Measurements from ENCODE around the gene DGCR2. TPM values are rescaled to one million over a fixed set of nuclear protein-coding genes. Genes with fewer than 3 reads are reported as not detected.

Gene DGCR2
- total and polyA plus RNA-seq, 5 experiments from 2014 or later: 29.5 to 66.6 (median 61.8) TPM

GRCh38 chr22:19111140-19111539 lies 11.1 kb downstream of the DGCR2 start:
- peak overlapping the region; percentile 12 to 82 (median 55) for H3K4me3 Mint-ChIP-seq
- H3K36me3 Mint-ChIP-seq: peaks cover 0 to 10% (median 0%) of the 10 kb centered on the region in 3 donors
- no peak for ATAC-seq
- H3K4me1 Mint-ChIP-seq: peaks cover 59 to 87% (median 80%) of the 10 kb centered on the region in 4 donors
- H3K27ac Mint-ChIP-seq: peak overlapping the region; percentile 90 to 99 (median 94)
- POLR2A ChIA-PET: interaction anchor here (0.6 to 9.3 kb wide), 10 partner anchors 11 to 519 kb away, joined by 3 to 112 read pairs (median 4); partner anchors contain the start of genes CDC45, DGCR2, ESS2 and SLC25A1
- no peaks in the 10 kb centered on the region for H3K27me3 Mint-ChIP-seq
- no peaks in the 10 kb centered on the region for H3K9me3 Mint-ChIP-seq
- DNase-seq: no peak

DNA sequence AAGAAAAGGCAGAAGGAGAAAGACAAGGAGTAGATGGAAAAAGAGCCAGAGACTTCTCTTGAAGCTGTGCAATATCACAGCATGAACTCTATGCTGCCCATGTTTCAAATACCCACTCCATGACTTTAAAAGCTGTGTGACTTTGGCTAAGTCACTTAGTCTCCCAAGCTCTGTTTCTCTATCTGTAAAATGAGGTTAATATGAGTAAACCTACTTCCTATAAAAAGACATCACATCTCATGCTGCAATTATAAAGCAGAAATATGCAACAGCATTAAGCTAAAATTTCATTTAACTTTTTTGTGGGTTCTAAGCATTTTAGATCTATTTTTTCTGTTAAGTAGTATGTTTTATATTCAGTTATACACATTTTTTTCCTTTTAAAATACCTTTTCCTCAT lies 11.6 kb downstream of the DGCR2 start:
- Mint-ChIP-seq H3K36me3 (peaks cover 0 to 6% (median 0%) of the 10 kb centered on the region in 3 donors), H3K27me3 (no peaks in the 10 kb centered on the region), H3K9me3 (no peaks in the 10 kb centered on the region), H3K27ac (peak overlapping the region; percentile 91 to 99 (median 96)), H3K4me1 (peaks cover 58 to 87% (median 80%) of the 10 kb centered on the region in 4 donors), H3K4me3 (peak overlapping the region; percentile 12 to 82 (median 55))
- ATAC-seq (no peak), DNase-seq (no peak)
- POLR2A ChIA-PET: interaction anchor here (0.6 to 9.3 kb wide), 10 partner anchors 10 to 487 kb away, joined by 3 to 112 read pairs (median 4); partner anchors contain the start of genes CDC45, DGCR2, ESS2 and SLC25A1

GRCh38 chr22:19110064-19110458 lies 12.2 kb downstream of the DGCR2 start:
- H3K4me3 Mint-ChIP-seq: peak overlapping the region; percentile 63 to 88 (median 84)
- ATAC-seq (peak; percentile 8), DNase-seq (no peak)
- no peaks in the 10 kb centered on the region for H3K27me3 Mint-ChIP-seq
- H3K27ac Mint-ChIP-seq: peak overlapping the region; percentile 93 to 99 (median 97)
- H3K36me3 Mint-ChIP-seq: peaks cover 0 to 6% (median 0%) of the 10 kb centered on the region in 3 donors
- POLR2A ChIA-PET: interaction anchor here (0.8 to 9.3 kb wide), 6 partner anchors 9 to 487 kb away, joined by 3 to 112 read pairs (median 4); partner anchors contain the start of genes DGCR2, ESS2 and SLC25A1
- H3K4me1 Mint-ChIP-seq: peaks cover 53 to 85% (median 76%) of the 10 kb centered on the region in 4 donors
- H3K9me3 Mint-ChIP-seq: no peaks in the 10 kb centered on the region

- H3K27me3 Mint-ChIP-seq: no peaks in the 10 kb centered on the region
- POLR2A ChIA-PET: interaction anchor here (0.8 to 9.3 kb wide), 5 partner anchors 9 to 488 kb away, joined by 3 to 112 read pairs (median 5); partner anchors contain the start of genes DGCR2, ESS2 and SLC25A1
- peaks cover 47 to 81% (median 73%) of the 10 kb centered on the region in 4 donors for H3K4me1 Mint-ChIP-seq
- peak; percentile 24 to 86 (median 64) for DNase-seq
- no peaks in the 10 kb centered on the region for H3K9me3 Mint-ChIP-seq
- peak overlapping the region; percentile 63 to 88 (median 84) for H3K4me3 Mint-ChIP-seq
- peak; percentile 87 to 89 for ATAC-seq
- H3K27ac Mint-ChIP-seq: peak overlapping the region; percentile 93 to 99 (median 97)
- H3K36me3 Mint-ChIP-seq: peaks cover 0 to 2% (median 0%) of the 10 kb centered on the region in 3 donors
Measured at GRCh38 chr22:19109198-19110063, 12.8 kb downstream of the DGCR2 start.

DNA sequence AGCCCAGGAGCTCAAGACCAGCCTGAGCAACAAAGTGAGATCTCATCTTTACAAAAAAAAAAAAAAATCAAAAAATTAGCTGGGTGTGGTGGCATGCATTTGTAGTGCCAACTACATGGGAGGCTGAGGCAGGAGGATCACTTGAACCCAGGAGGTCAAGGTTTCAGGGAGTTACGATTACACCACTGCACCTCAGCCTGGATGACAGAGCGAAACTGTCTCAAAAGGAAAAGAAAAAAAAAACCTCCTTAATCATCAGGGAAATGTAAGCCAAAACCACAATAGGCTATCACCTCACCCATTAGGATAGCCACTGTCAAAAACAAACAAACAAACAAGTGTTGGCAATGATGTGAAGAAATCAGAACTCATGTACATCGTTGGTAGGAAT lies 13.4 kb downstream of the DGCR2 start:
- POLR2A ChIA-PET: interaction anchor here (1.0 to 9.3 kb wide), 3 partner anchors 14 to 70 kb away, joined by 3 to 112 read pairs (median 4); partner anchors contain the start of genes DGCR2 and ESS2
- Mint-ChIP-seq H3K36me3 (peaks cover 0 to 2% (median 0%) of the 10 kb centered on the region in 3 donors), H3K9me3 (no peaks in the 10 kb centered on the region), H3K27me3 (no peaks in the 10 kb centered on the region), H3K27ac (peak overlapping the region; percentile 93 to 99 (median 97)), H3K4me1 (peaks cover 45 to 80% (median 72%) of the 10 kb centered on the region in 4 donors), H3K4me3 (peak overlapping the region in 8 of 10 donors; percentile 57 to 88 (median 84))
- DNase-seq (no peak), ATAC-seq (no peak)

- DNase-seq (no peak), ATAC-seq (no peak)
- H3K36me3 Mint-ChIP-seq: peaks cover 0 to under 1% (median 0%) of the 10 kb centered on the region in 3 donors
- POLR2A ChIA-PET: interaction anchor here (0.6 to 9.3 kb wide), 5 partner anchors 15 to 324 kb away, joined by 3 to 112 read pairs (median 4); partner anchors contain the start of genes DGCR2, ESS2, HIRA and MRPL40
- H3K4me3 Mint-ChIP-seq: peak overlapping the region in 7 of 10 donors; percentile 1 to 66 (median 49)
- peaks cover 45 to 78% (median 73%) of the 10 kb centered on the region in 4 donors for H3K4me1 Mint-ChIP-seq
- no peaks in the 10 kb centered on the region for H3K9me3 Mint-ChIP-seq
- H3K27me3 Mint-ChIP-seq: no peaks in the 10 kb centered on the region
- H3K27ac Mint-ChIP-seq: peak overlapping the region; percentile 93 to 99 (median 97)
Measured at GRCh38 chr22:19107730-19108074, 14.5 kb downstream of the DGCR2 start.

GRCh38 chr22:19106886-19107729 lies 15.1 kb downstream of the DGCR2 start:
- DNase-seq: no peak
- no peak for ATAC-seq
- peak overlapping the region in 8 of 10 donors; percentile 1 to 61 (median 48) for H3K4me3 Mint-ChIP-seq
- peak overlapping the region; percentile 93 to 99 (median 97) for H3K27ac Mint-ChIP-seq
- POLR2A ChIA-PET: interaction anchor here (0.6 to 9.3 kb wide), 3 partner anchors 15 to 1945 kb away, joined by 3 to 112 read pairs (median 5); partner anchors contain the start of genes DGCR2, HIRA and MRPL40
- H3K36me3 Mint-ChIP-seq: peaks cover 0 to 3% (median 0%) of the 10 kb centered on the region in 3 donors
- H3K27me3 Mint-ChIP-seq: no peaks in the 10 kb centered on the region
- no peaks in the 10 kb centered on the region for H3K9me3 Mint-ChIP-seq
- H3K4me1 Mint-ChIP-seq: peaks cover 43 to 78% (median 70%) of the 10 kb centered on the region in 4 donors

DNA sequence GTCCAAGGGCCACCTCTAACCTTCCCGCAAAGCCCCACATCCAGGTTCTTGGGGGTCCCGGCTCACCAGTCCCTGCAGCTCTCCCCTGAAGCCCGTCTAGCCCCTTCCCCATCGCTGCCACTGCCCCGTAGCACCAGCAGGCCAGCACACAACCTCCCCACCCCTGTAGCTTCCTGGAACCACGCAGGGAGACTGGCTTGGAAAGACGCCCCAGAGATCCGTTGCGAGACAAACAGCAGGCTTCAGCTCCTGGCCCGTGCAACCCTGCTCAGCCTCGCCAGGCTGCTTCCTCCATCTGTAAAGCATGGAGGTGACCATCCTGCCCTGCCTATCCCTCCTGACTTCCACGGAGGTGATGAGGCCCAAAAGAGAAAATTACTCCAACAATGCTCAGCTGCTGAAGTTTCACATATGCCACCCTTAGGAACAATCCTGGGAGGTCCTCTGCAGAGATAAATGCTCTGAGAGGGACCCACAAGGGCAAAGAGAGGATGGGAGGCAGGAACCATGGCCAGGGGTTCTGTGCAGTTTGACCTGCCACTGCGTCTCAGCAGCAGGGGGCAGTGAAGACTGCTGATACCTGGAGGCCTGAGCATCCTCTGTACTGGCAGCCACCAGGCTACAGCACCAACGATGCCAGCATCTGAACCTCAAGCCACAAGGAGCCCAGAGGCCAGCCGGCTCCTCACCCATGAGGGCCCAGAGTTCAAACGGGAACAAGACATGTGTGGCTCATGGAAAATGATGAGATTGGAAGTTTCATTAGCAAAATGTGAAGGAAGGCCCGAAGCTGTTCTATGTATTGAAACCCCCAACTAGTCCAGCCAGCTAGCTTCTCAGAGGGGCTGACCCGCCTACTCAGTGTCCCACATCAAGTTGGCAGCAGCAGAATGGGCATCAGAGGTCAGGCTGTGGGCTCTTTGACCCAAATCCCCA lies 16.1 kb downstream of the DGCR2 start:
- Mint-ChIP-seq H3K9me3 (no peaks in the 10 kb centered on the region), H3K27me3 (no peaks in the 10 kb centered on the region), H3K4me3 (peak overlapping the region in 9 of 10 donors; percentile 10 to 79 (median 63)), H3K4me1 (peaks cover 44 to 79% (median 69%) of the 10 kb centered on the region in 4 donors), H3K36me3 (peaks cover 0 to 10% (median 0%) of the 10 kb centered on the region in 3 donors), H3K27ac (peak overlapping the region; percentile 93 to 99 (median 97))
- ATAC-seq: peak; percentile 45 to 58
- POLR2A ChIA-PET: interaction anchor here (0.6 to 9.3 kb wide), 2 partner anchors 16 to 1946 kb away, joined by 3 to 112 read pairs; partner anchors contain the start of gene DGCR2
- DNase-seq: peak; percentile 41 to 79 (median 60)

DNA sequence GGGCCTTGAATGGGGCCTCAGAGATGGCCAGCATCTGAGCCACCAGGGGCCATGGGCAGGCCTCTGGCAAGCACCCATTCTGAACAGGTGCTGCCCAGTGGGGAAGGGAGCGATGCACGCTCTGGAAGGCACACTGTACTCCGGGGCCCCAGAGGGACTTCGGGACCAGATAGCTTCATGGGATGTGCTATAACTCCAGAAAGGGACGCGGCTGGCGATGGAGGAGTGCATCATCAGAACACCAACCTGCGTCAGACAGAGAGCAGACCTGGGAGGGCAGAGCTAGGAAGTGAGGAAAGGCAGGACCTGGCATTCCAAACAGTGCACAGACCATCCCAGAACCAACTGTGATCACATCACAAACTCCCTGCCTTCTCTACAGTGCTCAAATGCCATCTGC lies 16.8 kb downstream of the DGCR2 start:
- H3K4me1 Mint-ChIP-seq: peaks cover 41 to 75% (median 64%) of the 10 kb centered on the region in 4 donors
- no peaks in the 10 kb centered on the region for H3K9me3 Mint-ChIP-seq
- H3K27ac Mint-ChIP-seq: peak overlapping the region in 5 of 10 donors; percentile 14 to 97 (median 82)
- H3K27me3 Mint-ChIP-seq: no peaks in the 10 kb centered on the region
- ATAC-seq (no peak), DNase-seq (no peak)
- H3K36me3 Mint-ChIP-seq: peaks cover 0 to 15% (median 0%) of the 10 kb centered on the region in 3 donors
- POLR2A ChIA-PET: interaction anchor here (9.3 kb wide), 1 partner anchor 17 kb away, joined by 112 read pairs; the partner anchor contains the start of gene DGCR2
- no peak overlapping the region for H3K4me3 Mint-ChIP-seq

GRCh38 chr22:19103880-19104821 lies 18.1 kb downstream of the DGCR2 start:
- peak overlapping the region in 7 of 10 donors; percentile 6 to 80 (median 33) for H3K27ac Mint-ChIP-seq
- POLR2A ChIA-PET: interaction anchor here (9.3 kb wide), 1 partner anchor 18 kb away, joined by 112 read pairs; the partner anchor contains the start of gene DGCR2
- no peaks in the 10 kb centered on the region for H3K9me3 Mint-ChIP-seq
- H3K27me3 Mint-ChIP-seq: no peaks in the 10 kb centered on the region
- DNase-seq (no peak), ATAC-seq (no peak)
- H3K4me3 Mint-ChIP-seq: peak overlapping the region in 1 of 10 donors; percentile 54
- peaks cover 35 to 75% (median 56%) of the 10 kb centered on the region in 4 donors for H3K4me1 Mint-ChIP-seq
- H3K36me3 Mint-ChIP-seq: peaks cover 0 to 22% (median 0%) of the 10 kb centered on the region in 3 donors
